Activated CD4-positive, CD25-positive, alpha-beta regulatory T cell treated with anti-CD3 and anti-CD28 coated beads, Interleukin-2, amount 50 U/mL, for 72 hours (primary cell): ENCODE measurements around the gene TTLL8.

Experiments
- DNase-seq: peaks from one replicate; pipeline ENCODE4 v3.0.0; 2021

Gene TTLL8

GRCh38 chr22:50016988-50017700 lies 41.0 kb downstream of the TTLL8 start:
- peak; percentile 76 for DNase-seq

- peak; percentile 35 for DNase-seq
Observed at GRCh38 chr22:50016308-50016987, 41.6 kb downstream of the TTLL8 start.

- DNase-seq: peak; percentile 32
Observed at GRCh38 chr22:50015451-50016307, 42.4 kb downstream of the TTLL8 start.

GRCh38 chr22:50014655-50015401 lies 43.3 kb downstream of the TTLL8 start:
- DNase-seq: no peak

DNA sequence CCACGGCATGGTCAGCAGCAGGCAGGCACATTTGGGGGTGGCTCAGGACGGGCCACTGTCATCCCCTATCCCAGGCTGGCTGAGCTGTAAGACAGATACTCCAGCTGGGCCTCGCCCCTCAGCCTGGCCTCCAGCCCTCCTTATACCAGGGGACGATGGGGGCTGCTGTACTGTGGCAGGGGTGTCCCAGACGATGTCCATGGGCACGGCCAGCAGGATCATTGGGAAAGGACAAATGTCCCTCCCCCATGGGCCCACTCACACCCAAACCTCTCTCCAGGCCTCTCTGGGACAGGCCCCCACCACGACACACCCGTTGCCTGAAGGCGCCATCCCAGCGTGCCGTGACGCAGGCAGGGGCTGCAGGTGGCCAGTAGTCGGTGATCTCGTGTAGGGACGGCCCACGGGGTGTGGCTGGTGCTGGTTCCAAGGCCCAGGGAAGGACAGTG lies 44.0 kb downstream of the TTLL8 start:
- DNase-seq: no peak

GRCh38 chr22:50012211-50013181 lies 45.6 kb downstream of the TTLL8 start, which contains the start of gene IL17REL:
Gene IL17REL (minus strand): TSS chr22:50012765. CDS start chr22:50012646, 119 bp downstream.
- no peak for DNase-seq

DNA sequence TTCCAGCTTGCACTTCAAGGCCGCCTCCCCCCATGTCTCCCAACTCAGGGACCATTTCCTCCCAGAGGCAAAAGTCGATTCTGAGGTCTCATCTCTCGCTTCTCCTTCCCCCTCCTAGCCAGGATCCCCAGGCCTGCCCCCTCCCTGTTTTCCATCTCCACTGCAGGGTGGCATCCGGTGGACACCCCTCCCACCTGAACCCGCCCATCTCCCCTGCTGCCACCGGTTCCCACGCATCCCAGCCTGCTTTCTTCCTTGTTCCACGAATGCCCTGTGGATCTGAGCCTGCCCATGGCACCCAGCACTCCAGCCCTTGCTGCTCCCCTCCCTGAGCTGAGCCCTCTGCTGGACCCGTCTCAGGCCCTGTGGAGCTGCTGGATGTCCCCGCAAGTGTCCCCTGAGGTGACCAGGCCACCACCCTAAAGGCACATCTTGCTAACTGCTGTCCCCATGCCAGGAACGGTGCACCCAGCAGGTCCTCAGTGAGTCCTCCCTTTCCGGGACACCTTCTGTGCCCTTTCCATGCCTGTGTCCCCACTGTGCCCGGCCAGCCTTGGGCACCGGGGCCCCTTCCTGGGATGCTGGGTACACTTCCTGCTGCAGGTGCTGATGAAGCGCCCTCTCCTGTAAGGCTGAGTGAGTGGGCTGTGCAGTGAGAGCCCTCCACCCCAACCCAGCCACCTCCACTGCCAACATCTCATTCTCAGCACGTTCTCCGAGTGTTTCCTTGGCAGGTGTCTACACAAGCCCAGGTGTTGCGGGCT lies 46.5 kb downstream of the TTLL8 start:
- peak; percentile 32 for DNase-seq

GRCh38 chr22:50010676-50011446 lies 47.2 kb downstream of the TTLL8 start:
- peak; percentile 50 for DNase-seq

GRCh38 chr22:50009765-50010675 lies 48.1 kb downstream of the TTLL8 start:
- DNase-seq: no peak

GRCh38 chr22:50009251-50009650 lies 48.8 kb downstream of the TTLL8 start:
- no peak for DNase-seq

DNA sequence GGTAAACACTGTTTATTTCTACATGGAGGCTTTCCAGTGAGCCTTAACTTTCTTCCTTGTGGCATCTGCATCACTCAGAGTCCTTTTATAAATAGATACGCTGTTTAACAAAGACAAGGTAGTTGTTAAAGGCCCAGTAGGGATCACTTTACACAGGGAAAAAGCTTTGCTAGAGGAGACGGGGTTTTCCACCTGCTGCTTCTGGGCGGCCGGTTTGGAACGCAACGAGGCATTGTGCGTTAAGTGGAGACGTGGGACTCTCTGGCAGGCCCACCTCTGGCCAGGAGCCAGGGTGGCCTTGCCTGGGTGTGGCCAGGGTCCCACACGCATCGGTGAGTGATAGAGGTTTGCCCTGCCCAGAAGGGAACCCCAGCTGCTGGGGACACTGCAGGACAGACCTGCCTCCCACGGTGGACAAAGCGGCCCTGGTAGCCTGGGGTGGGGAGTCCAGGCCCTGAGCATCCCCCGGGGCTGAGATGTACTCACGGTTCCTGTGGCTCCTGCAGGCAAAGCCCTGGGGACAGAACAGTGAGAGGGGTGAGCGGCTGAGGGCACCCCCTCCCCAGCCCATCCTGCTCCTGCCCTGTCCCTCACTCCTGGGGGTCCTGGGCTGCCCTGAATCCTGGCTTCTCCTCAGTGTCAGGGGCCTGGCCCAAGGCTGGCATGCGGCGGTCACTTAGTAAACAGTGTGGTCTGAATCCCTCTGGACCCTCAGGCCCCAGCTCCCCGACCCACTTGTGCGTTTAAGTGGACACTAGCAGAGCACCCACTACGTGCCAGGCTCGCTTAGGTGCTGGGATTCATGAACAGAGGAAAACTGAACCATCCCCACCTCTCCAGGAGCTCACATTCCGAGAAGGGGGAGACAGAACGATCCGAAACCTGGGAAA lies 49.7 kb downstream of the TTLL8 start:
- DNase-seq: no peak

DNA sequence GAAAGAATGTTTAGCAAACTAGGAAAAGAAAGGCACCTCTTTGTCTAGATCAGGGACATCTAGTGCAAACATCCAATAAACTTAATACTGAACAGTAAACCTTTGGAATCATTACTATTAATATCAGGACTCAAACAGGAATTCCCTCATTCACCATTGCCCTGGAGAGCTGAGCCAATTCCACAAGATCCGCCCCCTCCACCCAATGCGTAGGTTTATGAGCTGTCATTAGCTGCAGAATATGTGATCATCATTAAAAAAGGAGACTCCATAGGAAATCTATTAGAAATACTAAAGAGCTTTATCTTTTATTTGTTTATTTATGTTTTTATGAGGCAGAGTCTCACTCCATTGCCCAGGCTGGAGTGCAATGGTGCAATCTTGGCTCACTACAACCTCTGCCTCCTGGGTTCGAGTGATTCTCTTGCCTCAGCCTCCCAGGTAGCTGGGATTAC lies 51.0 kb downstream of the TTLL8 start:
- DNase-seq: no peak

GRCh38 chr22:50004918-50005317 lies 53.2 kb downstream of the TTLL8 start:
- no peak for DNase-seq

- no peak for DNase-seq
Observed at GRCh38 chr22:50002791-50003190, 55.3 kb downstream of the TTLL8 start.

DNA sequence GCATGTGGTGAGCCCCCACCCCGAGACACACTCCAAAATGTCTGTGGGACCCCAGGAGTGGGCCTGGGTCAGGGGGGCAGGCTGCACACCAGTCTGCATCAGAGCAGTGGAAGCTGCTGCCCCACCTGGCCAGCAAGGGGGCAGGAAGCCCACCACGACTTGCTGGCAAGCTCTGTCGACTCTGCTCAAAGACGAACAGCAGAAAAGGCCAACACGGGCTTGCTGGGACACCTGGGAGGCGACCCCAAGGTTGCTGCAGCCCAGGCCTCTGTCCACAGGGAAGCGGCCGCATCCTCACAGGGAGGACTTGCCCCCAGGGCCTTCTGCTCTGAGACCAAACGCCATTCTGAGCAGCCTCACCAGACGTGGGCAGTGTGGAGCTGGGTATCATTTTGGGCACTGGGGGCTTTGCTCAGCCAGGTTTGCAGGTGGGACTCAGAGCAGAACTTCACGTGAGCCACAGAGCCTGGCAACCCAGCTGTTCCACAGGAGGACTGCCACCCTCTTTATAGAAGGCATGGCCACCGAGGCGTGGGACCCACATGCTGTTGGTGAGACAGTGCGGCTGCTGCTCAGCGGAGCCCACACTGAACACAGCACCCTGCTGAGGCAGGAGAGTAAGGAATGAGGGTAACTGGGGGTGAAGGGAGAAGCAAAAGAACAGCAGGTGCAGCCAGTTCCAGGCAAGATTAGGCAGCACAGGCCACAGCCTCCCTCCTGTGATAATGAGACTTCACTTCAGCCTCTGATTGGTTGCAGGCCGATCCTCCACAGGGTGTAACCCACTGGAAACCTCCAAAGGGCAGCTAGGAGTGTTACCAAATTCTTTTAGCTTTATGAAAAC lies 56.5 kb downstream of the TTLL8 start:
- DNase-seq: no peak

- no peak for DNase-seq
Observed at GRCh38 chr22:50000587-50001387, 57.3 kb downstream of the TTLL8 start.
